ENCODE measurements around the gene PRG2.
"Not testable (repeated sequence)": the region's sequence is repeated elsewhere in the genome, so short reads cannot be mapped to it uniquely, and the experiment has no call there.

Gene PRG2

DNA sequence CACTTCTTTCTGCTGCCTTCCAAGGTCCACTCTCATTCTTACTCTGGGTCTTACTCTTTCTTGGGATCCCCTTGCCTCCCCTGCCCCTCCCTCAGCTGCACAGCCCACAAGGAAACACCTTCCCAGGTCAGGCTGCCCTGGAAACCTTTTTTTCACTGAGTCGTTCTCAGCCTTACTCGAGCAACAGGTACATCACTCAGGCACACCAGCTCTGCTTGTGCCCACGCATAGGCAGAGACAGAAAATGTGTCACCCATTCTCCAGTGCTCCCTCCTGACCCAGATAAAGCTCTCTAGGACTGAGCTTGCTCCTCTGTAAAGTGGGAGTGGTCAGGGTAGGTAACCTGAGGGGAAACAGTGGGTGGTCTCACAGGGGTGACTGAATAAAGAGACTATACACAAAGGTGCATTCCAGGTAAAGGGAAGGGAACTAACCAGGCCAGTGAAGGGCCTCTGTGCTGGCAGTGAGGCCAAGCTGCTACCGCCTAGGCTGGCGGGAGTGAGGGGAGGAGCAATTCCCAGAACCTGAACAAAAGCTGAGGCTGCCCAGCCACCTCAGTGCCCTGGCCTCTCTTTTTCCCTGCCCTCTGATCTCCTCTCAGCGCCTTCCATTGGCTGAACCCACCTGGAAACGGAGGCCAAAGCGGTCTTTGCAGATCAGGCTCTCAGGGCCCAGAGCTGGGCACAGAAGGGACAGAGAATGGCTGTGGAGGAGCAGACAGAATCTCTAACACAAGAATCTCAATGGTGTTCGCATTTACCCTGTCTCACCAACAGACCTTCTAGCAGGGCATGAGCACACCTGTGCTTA is 25.4 kb downstream of the PRG2 start:
- no peak for DNase-seq

DNA sequence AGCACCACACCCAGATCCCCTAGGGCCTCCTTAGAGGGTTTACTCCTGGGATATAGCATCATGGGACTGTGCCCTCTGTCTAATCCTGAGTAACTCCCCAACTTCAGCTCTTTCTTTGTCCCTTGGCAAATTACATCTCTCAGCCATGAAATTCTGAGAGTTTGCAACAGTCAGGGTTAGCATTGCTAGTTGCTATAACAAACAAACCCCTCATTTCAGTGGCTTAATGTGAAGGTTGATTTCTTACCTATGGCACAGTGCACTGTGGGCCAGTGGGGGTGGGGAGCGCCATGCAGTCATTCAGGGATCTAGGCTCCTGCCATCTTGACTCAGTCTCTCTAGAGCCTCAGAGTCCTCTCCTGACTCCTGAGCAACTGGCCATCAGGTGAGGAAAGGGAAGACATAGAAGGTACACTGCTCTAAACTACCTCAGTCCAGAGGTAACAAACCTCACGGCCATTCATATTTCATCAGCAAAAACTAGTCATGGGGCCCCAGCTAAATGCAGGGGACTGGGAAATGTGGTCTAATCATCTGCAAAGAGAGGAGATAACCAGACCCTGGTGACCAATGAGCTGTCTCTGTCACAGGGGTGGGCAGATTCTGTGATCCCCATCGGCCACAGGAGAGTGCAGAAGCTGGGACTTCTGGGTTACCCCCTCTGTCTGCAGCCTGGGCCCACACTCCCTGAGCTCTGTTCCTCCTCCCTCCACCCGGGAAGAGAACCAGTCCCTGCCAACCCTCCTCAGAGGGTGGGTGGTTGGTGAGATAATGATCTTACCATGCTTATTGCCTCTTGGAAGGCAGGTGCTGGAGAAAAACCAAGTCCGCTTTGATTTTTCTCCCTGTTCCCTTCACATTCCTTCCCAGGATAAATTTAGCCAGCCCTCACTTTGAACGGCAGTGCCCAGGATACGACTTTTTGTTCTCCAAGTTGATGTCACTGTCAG is 27.0 kb downstream of the PRG2 start:
- DNase-seq = no peak

DNA sequence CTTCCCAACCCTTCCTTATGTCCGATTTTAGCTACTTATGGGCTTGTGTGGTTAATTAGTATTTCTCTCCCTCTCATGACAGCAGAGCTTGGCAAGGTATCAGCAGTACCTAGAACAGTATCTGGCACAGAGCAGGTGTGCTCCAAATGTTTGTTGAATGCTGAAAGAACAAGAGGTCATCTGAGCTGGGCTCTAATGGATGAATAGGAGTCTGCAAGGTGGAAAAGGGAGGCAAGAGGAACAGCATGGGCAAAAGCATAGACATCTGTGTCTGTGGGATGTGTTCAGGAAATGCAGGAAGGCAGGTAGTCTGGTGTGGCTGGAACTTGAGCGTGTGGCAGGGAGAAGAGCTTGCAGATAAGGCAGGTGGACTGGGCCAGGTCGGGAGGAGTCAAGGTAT is 28.5 kb downstream of the PRG2 start:
- DNase-seq = no peak

DNA sequence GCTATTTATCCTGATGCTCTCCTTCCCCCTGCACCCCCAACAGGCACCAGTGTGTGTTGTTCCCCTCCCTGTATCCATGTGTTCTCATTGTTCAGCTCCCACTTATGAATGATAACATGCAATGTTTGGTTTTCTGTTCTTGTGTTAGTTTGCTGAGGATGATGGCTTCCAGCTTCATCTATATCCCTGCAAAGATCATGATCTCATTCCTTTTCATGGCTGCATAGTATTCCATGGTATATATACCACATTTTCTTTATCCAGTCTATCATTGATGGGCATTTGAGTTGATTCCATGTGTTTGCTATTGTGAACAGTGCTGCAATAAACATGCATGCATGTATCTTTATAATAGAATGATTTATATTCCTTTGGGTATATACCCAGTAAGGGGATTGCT is 29.0 kb downstream of the PRG2 start:
- not testable (repeated sequence) for DNase-seq

DNA sequence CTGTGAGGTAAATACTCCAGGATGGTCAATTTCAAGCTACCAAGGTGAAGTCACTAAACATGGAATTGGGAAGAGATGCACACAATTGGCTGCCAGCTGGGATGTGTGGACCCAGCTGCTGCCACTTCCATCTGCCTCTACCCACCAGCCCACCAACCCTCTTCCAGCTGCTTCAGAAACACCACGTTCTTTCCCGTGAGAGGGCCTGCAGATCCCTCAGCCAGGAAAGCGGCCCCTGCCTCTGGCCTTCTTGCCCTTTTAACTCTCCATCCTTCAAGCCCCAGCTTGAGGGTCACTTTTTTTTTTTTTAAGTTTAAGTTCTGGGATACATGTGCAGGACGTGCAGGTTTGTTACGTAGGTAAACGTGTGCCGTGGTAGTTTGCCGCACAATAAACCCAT is 29.5 kb downstream of the PRG2 start:
- no peak for DNase-seq

DNA sequence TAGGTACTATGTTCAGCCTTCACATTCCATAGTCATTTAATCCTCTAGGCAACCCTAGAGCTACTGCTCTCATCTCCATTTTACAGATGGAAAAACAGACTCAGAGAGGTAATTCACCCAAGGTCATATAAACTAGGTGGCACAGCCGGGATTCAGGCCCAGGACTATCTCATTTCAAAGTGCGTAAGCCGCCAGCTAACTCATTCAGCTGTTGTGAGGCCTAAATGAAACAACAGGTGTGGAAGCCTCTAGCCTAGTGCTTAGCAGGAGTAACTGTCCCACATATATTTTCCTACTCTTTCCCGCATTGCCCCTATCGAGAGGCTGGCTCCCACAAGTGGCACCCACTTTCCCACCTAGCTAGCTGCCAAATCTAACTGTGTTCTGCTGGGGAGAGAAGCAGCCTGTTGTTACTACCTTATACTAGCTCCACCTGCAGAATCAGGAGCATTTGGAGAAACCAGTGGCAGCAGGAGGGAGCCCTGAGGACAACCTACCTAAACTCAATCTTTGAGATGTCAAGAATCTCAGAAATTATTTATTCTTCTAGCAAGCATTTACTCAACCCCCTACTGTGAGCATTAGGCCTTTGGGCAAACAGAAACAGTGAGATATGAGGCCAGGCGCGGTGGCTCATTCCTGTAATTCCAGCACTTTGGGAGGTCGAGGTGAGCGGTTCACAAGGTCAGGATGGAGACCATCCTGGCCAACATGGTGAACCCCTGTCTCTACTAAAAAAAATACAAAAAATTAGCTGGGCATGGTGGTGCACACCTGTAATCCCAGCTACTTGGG is 30.4 kb downstream of the PRG2 start:
- DNase-seq = no peak

DNA sequence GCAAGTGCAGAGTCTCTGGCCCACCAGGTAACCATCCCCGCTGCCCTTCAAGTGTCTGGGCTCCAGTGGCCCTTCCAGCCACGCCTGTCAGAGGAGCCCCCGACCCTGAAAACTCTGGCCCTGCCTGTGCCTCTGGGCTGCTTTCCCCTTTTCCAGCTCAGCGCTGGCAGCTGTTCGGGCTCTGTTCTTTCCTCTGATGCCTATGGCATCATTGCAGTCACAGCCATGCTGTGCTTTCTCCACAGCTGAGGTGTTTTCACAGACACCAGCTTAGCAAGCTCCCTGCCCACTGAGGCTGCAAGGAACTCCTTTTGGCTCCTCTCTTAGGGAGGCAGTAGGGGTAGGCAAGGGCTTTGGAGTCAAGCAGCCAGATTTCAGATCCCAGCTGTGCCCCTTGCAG is 31.1 kb downstream of the PRG2 start:
- no peak for DNase-seq

DNA sequence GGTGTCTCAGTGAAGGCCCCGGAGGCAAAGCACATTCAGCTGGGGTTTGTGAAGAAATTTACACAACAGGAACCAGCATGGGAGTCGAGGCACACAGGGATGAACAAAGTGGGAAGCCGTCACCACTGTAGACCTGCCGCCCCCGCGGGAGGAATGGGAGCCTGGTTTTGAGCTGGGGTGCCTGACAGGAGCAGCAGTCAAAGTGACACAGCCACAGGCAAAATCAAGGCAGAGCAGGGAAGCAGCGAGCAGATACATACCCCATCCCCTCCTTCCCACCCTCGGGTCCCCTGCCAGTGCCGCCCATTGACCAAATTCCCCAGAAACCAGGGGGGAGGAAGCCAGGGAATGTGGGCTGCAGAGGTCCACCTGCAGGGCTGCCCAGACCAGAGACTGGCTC is 31.5 kb downstream of the PRG2 start:
- no peak for DNase-seq

DNA sequence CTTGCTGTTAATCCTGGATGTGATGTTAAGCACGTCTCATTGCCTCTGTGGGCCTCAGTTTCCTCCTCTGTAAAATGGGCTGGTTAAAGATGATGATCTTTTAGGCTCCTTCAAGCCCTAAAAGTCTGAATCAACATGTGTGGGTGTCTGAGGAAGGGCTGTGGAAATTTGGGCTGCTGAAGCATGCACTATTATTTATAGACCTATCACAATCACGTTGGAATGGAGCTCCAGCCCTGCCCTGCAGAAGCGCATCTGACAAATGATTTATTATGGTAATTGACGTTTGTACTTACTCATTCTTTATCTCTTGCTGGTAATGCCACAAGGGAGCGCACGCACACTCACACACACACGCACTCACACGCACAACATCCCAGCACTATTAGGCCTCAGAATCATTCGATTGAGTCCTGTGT is 31.9 kb downstream of the PRG2 start:
- DNase-seq = no peak

DNA sequence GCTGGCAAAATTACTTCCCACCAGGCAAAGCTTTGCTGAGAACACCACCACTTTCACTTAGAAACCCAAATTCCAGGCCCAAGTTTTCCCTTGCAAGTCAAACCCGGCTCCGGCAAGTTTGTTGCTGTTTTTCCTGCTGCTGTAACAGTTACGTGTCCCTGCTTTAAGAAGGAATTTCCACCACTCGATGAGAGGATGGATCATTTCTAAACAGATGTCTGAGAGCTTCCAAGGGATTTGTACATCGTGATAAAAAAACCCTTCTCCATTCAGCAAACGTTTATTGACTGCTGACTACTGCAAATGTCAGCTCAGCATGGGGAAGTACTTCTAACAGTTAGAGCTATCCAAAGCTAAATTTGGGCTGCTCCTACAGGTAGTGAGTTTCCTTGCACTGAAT is 32.6 kb downstream of the PRG2 start:
- no peak for DNase-seq

DNA sequence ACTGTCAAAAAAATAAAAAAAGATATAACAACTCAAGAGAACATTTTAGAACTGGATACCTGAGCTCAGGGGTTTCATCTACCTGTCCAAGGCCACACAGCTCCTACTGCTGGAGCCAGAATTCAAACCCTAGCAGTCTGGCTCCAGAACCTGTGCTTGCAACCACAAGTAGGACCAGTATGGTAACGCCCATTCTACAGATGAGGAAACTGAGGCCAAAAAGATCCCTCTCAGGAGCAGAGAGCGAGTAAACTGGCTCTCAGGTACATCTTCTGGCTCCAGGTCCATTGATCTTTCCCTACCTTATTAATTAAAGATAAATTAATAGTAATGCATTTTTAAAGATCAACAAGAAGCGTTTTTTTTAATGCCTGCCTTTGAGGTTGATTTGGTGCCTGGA is 33.1 kb downstream of the PRG2 start:
- no peak for DNase-seq

DNA sequence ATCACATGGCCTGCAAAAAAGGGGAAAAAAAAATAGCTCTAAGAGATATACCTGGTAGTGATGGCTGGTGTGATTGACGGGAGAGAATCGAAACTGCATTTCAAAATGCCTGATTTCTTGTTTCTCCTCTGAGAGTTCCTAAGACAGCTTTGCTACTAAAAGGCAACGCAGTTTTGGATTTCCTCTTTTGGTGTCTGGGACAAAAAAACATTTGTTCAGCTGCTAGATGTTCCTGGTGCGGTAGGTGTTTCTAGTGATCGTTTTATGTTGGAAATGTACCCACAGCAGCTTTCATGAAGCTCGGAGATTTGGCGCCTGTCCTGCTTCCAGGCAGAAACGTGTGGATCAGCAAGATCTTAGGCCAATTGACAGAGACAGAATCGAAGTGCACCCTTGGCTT is 34.2 kb downstream of the PRG2 start:
- no peak for DNase-seq

DNA sequence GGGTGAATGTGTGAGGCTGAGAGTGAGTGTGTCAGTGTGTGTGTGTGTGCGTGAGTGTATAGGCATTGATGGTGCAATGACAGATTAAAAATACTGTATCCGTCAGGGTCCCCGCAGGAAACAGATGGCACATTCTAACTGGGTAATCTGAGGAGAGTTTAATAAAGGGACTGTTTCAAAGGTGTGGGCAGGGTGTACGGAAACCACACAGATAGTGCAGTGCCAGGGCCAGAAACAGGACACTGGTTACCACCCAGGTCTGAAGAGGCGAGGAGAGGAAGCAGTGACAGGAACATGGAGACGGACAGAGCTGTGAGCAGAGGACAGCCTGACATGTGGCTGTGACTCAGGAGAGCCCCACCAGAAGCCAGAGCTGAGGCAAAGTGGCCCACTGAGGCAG is 35.8 kb downstream of the PRG2 start:
- no peak for DNase-seq

DNA sequence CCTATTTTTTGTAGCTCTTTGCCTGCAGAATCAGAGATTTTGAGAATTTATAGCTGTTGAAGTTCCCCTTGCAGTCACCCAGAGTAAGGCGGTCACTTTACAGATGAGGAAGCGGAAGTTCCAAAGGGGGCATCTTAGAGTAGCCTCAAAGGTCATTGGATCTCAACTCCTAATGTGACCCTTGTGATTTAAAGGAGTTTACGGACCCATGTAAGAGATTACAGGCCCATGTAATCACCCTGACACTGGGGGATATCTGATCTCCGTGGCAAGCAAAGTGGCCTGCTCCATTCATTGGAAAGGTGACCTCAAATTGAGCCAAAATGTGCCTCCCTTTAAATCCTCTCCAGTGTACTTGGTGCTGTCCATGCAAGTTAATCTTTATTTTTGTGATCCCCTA is 36.6 kb downstream of the PRG2 start:
- no peak for DNase-seq

DNA sequence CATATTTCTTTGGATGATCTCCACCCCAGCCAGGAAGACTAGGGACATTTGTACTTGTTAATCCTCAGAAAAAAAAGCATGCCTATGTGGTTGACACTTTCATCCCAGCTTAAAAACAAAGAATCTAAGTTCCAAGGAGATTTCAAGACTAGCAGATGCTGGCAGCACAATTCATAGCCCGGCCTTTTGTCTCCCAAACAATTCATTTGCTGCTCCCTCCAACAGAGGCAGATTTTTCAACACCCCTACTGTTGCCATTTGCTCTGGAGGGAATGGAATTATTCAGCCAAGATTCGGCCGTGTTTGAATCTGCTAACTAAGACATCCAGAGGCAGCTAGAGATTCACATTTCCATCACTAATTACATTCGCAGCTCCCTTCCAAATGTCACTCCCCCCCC is 37.0 kb downstream of the PRG2 start:
- DNase-seq = no peak

DNA sequence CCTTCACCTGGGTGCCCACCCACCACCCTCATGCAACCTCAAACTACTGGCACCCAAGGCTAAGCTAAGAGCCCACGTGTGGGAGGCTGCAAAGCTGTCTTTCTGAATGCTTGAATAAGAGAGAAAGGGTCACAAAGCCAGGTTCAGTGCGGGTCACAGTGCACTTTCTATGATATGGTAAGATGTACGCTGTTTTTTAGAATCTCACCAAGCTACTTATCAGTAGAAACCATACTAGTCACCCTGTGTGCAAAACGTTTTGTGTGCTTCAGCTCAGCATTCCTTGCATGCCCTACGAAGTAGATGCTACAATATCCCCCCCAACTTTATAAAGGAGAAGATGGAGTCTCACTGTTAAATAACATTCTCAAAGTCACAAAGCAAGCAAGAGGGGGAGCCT is 37.4 kb downstream of the PRG2 start:
- no peak for DNase-seq

DNA sequence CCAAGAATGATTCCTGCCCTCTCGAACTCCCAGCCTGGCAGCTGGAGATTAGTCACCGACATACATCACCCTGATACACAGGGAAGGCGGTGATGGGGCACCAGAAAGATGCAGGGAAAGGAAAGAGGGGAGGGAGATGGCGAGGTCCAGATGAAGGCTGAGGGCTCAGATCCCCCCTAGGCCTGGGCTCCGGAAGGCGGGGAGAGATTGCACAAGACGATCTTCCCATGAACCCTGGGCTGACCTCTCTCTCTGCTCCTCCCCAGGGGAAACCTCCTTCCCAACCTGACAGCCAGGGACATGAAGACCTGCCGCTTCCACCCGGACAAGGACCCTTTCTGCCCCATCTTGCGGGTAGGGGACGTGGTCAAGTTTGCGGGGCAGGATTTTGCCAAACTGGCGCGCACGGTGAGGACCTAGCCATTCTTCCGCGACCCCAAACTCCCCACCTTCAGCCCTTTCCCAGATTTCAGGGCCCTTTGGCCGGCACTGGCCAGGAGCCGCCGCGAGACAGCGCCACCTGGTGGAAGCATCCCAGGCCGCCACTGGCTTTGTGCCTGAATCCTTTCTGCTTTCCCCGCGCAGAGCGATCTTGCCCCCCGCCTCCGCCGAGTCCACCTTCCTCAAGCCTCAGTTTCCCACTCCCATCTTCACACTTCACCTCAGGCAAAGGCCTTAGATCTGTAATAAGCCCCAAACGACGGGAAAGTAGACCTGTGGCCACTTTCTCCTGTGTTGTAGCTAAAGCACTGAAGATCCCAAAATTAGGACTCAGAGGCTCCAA is 40.8 kb downstream of the PRG2 start:
- DNase-seq = peak; percentile 5

DNA sequence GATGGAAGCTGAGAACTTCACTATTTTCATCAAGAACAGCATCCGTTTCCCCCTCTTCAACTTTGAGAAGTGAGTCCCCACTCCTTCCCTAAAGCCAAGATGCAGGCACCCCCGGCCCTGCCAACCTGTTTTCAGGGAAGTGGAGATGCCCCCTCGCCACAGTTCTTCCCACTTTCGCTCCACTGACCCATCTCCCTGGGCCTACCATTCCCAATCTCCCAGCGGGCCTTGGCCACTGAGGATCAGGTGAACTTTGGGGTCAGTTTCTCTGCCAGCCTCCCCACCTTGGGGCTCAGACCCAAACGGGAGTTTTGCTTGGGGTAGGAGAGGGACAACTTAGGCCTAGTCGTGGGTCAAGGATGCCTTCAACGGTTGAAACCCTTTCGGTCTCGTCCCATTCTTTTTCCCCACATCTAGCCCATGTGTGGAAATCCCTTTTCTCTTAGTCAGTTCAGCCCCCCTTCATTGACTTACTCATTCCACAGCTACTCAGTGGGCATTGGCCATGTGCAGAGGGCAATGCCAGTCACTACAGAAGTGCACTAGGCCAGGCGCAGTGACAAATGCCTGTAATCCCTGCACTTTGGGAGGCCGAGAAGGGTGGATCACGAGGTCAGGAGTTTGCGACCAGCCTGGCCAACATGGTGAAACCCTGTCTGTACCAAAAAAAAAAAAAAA is 41.7 kb downstream of the PRG2 start:
- DNase-seq = no peak

DNA sequence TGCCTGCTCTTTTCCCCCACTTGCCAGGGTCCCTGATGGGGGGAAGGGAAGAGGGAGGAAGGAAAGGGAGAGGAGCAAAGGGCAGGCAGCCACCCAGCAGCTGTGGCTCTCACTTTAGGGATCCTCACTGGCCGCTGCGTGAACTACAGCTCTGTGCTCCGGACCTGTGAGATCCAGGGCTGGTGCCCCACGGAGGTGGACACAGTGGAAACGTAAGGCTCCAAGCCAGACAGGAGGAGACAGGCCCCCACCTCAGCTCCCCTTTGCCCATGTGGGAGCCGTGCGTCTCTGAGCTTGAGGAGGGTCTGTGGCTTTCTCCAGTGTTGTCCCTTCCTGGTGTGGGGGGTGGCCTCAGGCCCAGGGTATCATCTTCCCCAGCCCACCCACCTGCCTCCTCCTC is 42.4 kb downstream of the PRG2 start:
- DNase-seq = no peak

DNA sequence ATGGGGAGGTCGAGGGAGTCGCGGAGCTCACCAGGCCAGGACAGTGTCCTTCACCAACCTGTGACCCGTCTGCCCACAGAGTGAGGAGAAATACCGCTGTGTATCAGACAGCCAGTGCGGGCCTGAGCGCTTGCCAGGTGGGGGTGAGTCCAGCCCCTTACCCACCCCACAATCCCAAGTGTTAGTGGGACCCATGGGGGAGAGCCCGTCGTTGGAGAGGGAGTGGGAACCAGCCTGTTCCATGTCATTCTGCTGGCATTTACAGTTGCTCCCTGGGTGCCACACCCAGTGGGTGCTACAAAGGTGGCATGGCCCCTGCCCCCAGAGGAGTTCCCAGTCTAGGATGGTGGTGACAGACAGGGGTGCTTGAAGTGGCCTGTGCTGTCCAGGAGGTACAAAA is 43.1 kb downstream of the PRG2 start:
- DNase-seq = no peak

DNA sequence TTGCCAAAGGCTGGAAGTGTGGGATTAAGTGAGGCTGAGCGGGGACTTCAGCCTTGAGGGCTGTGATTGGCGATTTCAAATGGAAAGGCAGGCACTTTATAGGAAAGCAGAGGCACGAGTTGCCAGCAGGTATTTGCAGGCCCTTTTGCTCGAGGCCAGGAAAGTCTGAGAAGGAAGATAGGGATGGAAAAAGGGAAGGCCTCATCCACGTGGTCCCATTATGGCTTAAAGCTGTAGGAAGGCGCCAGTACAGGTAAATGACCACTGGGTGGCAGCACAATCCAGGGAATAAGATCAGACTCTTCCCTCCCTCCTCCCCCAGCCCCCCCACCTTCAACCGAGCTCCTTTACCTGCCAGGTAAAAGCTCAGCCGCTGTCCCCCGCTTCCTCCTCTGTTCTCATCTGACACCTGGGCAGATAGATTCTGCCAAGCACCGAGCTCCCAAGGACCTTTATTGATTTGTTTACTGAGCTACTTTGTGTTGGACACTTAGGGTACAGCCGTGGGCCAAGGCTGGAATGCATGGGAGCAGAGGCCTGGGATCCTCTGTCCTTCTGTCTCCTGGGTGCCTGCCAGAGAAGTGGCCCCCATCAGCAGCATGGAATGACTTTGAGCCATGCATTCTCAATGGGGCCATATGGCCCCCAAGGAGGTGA is 44.8 kb downstream of the PRG2 start:
- DNase-seq = peak; percentile 31

All from kidney glomerular epithelial cell (primary cell).